Measurements from ENCODE around the gene TNFAIP3.
"Not testable (repeated sequence)": the region's sequence is repeated elsewhere in the genome, so short reads cannot be mapped to it uniquely, and the experiment has no call there.

TNFAIP3 gene

DNA sequence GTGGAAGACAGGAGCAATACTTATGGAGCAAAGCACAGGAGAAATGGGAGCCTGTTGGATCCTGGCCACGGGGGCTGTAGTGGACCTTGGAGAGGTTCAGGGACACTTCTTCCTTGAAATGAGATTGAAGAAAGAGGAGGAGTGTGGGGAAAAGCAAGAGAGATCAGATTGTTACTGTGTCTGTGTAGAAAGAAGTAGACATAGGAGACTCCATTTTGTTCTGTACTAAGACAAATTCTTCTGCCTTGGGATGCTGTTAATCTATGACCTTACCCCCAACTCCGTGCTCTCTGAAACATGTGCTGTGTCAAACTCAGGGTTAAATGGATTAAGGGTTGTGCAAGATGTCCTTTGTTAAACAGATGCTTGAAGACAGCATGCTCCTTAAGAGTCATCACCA lies 22.7 kb upstream of the TNFAIP3 start:
- H3K27me3 ChIP-seq (ENCODE audit: control insufficient read depth in 1 of 2, insufficient read depth in 2 of 2, low read length in 2 of 2); H3K9me3 ChIP-seq (ENCODE audit: control insufficient read depth in 2 of 2, low read length in 2 of 2); H3K9ac ChIP-seq (ENCODE audit: low read length in 2 of 2); H3K4me3 ChIP-seq (ENCODE audit: low read length in 2 of 2); H3K36me3 ChIP-seq (ENCODE audit: control insufficient read depth in 2 of 2, insufficient read depth in 2 of 2, low read length in 2 of 2); H3K4me1 ChIP-seq (ENCODE audit: control insufficient read depth, insufficient read depth, low read length); H3K27ac ChIP-seq (ENCODE audit: low read length): not testable (repeated sequence)

DNA sequence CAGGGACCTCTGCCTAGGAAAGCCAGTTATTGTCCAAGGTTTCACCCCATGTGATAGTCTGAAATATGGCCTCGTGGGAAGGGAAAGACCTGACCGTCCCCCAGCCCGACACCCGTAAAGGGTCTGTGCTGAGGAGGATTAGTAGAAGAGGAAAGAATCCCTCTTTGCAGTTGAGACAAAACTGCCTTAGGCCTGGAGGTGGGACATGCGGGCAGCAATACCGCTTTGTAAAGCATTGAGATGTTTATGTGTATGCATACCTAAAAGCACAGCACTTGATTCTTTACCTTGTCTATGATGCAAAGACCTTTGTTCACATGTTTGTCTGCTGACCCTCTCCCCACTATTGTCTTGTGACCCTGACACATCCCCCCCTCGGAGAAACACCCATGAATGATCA lies 22.3 kb upstream of the TNFAIP3 start:
- not testable (repeated sequence) for H3K9me3 ChIP-seq (ENCODE audit: control insufficient read depth in 2 of 2, low read length in 2 of 2); H3K27ac ChIP-seq (ENCODE audit: low read length); H3K27me3 ChIP-seq (ENCODE audit: control insufficient read depth in 1 of 2, insufficient read depth in 2 of 2, low read length in 2 of 2); H3K4me3 ChIP-seq (ENCODE audit: low read length in 2 of 2); H3K4me1 ChIP-seq (ENCODE audit: control insufficient read depth, insufficient read depth, low read length); H3K36me3 ChIP-seq (ENCODE audit: control insufficient read depth in 2 of 2, insufficient read depth in 2 of 2, low read length in 2 of 2); H3K9ac ChIP-seq (ENCODE audit: low read length in 2 of 2)

DNA sequence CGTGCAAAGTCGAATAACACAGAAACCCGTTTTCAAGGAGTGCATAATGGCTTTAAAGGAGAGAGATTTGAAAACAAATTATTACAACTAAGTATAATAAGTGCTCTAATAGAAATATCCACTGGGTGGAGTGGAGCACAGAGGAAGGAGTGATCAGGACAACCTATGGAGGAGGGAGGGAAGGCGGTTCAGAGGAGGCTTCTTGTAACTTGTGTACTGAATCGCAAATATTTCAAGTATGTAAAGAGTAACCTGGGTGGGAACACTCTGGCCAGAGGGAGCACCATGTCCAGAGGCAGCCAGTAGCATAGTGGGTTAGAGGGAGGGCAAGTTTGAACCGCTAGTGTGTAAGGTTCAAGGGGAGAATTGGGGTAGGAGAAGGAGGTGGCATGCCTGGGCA lies 21.6 kb upstream of the TNFAIP3 start:
- Histone ChIP-seq H3K27me3 (ENCODE audit: control insufficient read depth in 1 of 2, insufficient read depth in 2 of 2, low read length in 2 of 2) (no peaks in the 10 kb centered on the region), H3K4me1 (ENCODE audit: control insufficient read depth, insufficient read depth, low read length) (peaks cover 8% of the 10 kb centered on the region), H3K9ac (ENCODE audit: low read length in 2 of 2) (no peak overlapping the region), H3K9me3 (ENCODE audit: control insufficient read depth in 2 of 2, low read length in 2 of 2) (no peaks in the 10 kb centered on the region), H3K36me3 (ENCODE audit: control insufficient read depth in 2 of 2, insufficient read depth in 2 of 2, low read length in 2 of 2) (no peaks in the 10 kb centered on the region), H3K27ac (ENCODE audit: low read length) (no peak overlapping the region), H3K4me3 (ENCODE audit: low read length in 2 of 2) (no peak overlapping the region)

- Histone ChIP-seq H3K9ac (ENCODE audit: low read length in 2 of 2) (no peak overlapping the region), H3K4me3 (ENCODE audit: low read length in 2 of 2) (no peak overlapping the region), H3K36me3 (ENCODE audit: control insufficient read depth in 2 of 2, insufficient read depth in 2 of 2, low read length in 2 of 2) (no peaks in the 10 kb centered on the region), H3K27ac (ENCODE audit: low read length) (no peak overlapping the region), H3K9me3 (ENCODE audit: control insufficient read depth in 2 of 2, low read length in 2 of 2) (no peaks in the 10 kb centered on the region), H3K4me1 (ENCODE audit: control insufficient read depth, insufficient read depth, low read length) (peaks cover 10% of the 10 kb centered on the region), H3K27me3 (ENCODE audit: control insufficient read depth in 1 of 2, insufficient read depth in 2 of 2, low read length in 2 of 2) (no peaks in the 10 kb centered on the region)
These were observed 20.8 kb upstream of the TNFAIP3 start for GRCh38 chr6:137846274-137846673.

- Histone ChIP-seq H3K36me3 (ENCODE audit: control insufficient read depth in 2 of 2, insufficient read depth in 2 of 2, low read length in 2 of 2) (no peaks in the 10 kb centered on the region), H3K9me3 (ENCODE audit: control insufficient read depth in 2 of 2, low read length in 2 of 2) (no peaks in the 10 kb centered on the region), H3K4me1 (ENCODE audit: control insufficient read depth, insufficient read depth, low read length) (peaks cover 10% of the 10 kb centered on the region), H3K9ac (ENCODE audit: low read length in 2 of 2) (no peak overlapping the region), H3K4me3 (ENCODE audit: low read length in 2 of 2) (no peak overlapping the region), H3K27ac (ENCODE audit: low read length) (no peak overlapping the region), H3K27me3 (ENCODE audit: control insufficient read depth in 1 of 2, insufficient read depth in 2 of 2, low read length in 2 of 2) (no peaks in the 10 kb centered on the region)
These were observed 20.2 kb upstream of the TNFAIP3 start for GRCh38 chr6:137846772-137847313.

- Histone ChIP-seq H3K9ac (ENCODE audit: low read length in 2 of 2) (no peak overlapping the region), H3K27ac (ENCODE audit: low read length) (no peak overlapping the region), H3K36me3 (ENCODE audit: control insufficient read depth in 2 of 2, insufficient read depth in 2 of 2, low read length in 2 of 2) (no peaks in the 10 kb centered on the region), H3K4me3 (ENCODE audit: low read length in 2 of 2) (no peak overlapping the region), H3K9me3 (ENCODE audit: control insufficient read depth in 2 of 2, low read length in 2 of 2) (no peaks in the 10 kb centered on the region), H3K4me1 (ENCODE audit: control insufficient read depth, insufficient read depth, low read length) (peaks cover 10% of the 10 kb centered on the region), H3K27me3 (ENCODE audit: control insufficient read depth in 1 of 2, insufficient read depth in 2 of 2, low read length in 2 of 2) (no peaks in the 10 kb centered on the region)
These were observed 19.3 kb upstream of the TNFAIP3 start for GRCh38 chr6:137847748-137848147.

DNA sequence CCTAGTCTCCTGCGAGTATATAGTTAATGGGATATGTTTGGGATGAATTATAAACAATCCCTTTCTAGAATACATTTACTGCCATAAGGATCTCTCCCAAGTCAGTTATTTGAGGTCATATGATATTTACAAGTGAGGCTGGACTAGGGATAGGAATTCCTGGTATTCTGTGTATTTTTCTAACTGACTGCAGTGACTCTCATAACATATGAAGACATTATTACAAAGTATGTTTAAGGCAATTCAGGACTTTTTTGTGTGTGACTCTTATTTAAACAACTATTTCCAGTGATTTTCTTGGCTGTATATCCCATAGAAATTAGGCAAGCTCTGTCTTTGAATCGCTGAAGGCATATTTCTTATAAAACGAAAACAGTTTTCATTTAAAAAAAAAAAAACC lies 18.4 kb upstream of the TNFAIP3 start:
- Histone ChIP-seq H3K4me3 (ENCODE audit: low read length in 2 of 2) (no peak overlapping the region), H3K27me3 (ENCODE audit: control insufficient read depth in 1 of 2, insufficient read depth in 2 of 2, low read length in 2 of 2) (no peaks in the 10 kb centered on the region), H3K27ac (ENCODE audit: low read length) (no peak overlapping the region), H3K9me3 (ENCODE audit: control insufficient read depth in 2 of 2, low read length in 2 of 2) (no peaks in the 10 kb centered on the region), H3K9ac (ENCODE audit: low read length in 2 of 2) (no peak overlapping the region), H3K4me1 (ENCODE audit: control insufficient read depth, insufficient read depth, low read length) (peaks cover 10% of the 10 kb centered on the region), H3K36me3 (ENCODE audit: control insufficient read depth in 2 of 2, insufficient read depth in 2 of 2, low read length in 2 of 2) (no peaks in the 10 kb centered on the region)

GRCh38 chr6:137849181-137849980 lies 17.7 kb upstream of the TNFAIP3 start:
- Histone ChIP-seq H3K27me3 (ENCODE audit: control insufficient read depth in 1 of 2, insufficient read depth in 2 of 2, low read length in 2 of 2) (no peaks in the 10 kb centered on the region), H3K9ac (ENCODE audit: low read length in 2 of 2) (no peak overlapping the region)

DNA sequence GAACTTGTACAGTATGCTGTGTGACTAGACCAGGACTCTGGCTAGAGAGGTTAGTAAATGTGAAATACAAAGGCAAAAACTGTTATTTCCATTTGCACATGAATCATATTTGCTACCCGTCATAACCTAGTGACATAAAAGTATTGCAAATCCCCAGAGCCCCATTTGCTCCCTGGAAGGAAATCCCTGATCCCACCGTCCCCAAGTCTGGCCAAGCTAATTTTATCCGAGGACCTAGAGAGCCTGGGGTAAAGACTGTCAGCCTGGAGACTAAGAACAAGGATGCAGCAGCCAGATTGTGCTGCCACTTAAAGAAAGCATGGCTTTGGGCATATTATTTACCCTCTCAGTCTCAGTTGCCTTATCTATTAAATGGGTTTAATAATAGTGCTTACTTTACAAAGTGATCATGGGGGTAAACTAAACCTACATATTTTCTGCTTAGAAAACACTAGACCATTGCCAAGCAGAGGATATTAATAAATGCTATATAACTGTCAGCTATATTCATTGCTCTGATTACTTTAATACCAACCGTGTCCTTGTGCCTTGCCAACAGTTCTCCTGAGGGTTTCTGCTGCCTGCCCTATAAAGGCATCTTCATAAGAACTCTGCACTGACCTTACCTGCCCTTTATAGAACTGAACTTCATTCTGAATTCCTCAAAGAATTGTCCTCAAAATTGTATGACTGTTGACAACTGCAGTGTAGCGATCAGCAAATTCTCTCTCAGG lies 16.9 kb upstream of the TNFAIP3 start:
- Histone ChIP-seq H3K4me1 (ENCODE audit: control insufficient read depth, insufficient read depth, low read length) (peaks cover 10% of the 10 kb centered on the region), H3K9me3 (ENCODE audit: control insufficient read depth in 2 of 2, low read length in 2 of 2) (no peaks in the 10 kb centered on the region), H3K27me3 (ENCODE audit: control insufficient read depth in 1 of 2, insufficient read depth in 2 of 2, low read length in 2 of 2) (no peaks in the 10 kb centered on the region), H3K36me3 (ENCODE audit: control insufficient read depth in 2 of 2, insufficient read depth in 2 of 2, low read length in 2 of 2) (no peaks in the 10 kb centered on the region), H3K27ac (ENCODE audit: low read length) (peak overlapping the region; percentile 24), H3K4me3 (ENCODE audit: low read length in 2 of 2) (no peak overlapping the region), H3K9ac (ENCODE audit: low read length in 2 of 2) (no peak overlapping the region)

More at GRCh38 chr6:137849181-137849980, 17.7 kb upstream of the TNFAIP3 start:
- Histone ChIP-seq H3K4me3 (ENCODE audit: low read length in 2 of 2) (no peak overlapping the region), H3K27ac (ENCODE audit: low read length) (peak overlapping the region; percentile 24), H3K9me3 (ENCODE audit: control insufficient read depth in 2 of 2, low read length in 2 of 2) (no peaks in the 10 kb centered on the region), H3K4me1 (ENCODE audit: control insufficient read depth, insufficient read depth, low read length) (peaks cover 10% of the 10 kb centered on the region), H3K36me3 (ENCODE audit: control insufficient read depth in 2 of 2, insufficient read depth in 2 of 2, low read length in 2 of 2) (no peaks in the 10 kb centered on the region)

GRCh38 chr6:137850816-137851602 lies 16.1 kb upstream of the TNFAIP3 start:
- no peaks in the 10 kb centered on the region for H3K9me3 ChIP-seq (ENCODE audit: control insufficient read depth in 2 of 2, low read length in 2 of 2)
- no peak overlapping the region for H3K4me3 ChIP-seq (ENCODE audit: low read length in 2 of 2)
- no peak overlapping the region for H3K27ac ChIP-seq (ENCODE audit: low read length)
- no peak overlapping the region for H3K9ac ChIP-seq (ENCODE audit: low read length in 2 of 2)
- H3K27me3 ChIP-seq (ENCODE audit: control insufficient read depth in 1 of 2, insufficient read depth in 2 of 2, low read length in 2 of 2) = no peaks in the 10 kb centered on the region
- peaks cover 10% of the 10 kb centered on the region for H3K4me1 ChIP-seq (ENCODE audit: control insufficient read depth, insufficient read depth, low read length)
- no peaks in the 10 kb centered on the region for H3K36me3 ChIP-seq (ENCODE audit: control insufficient read depth in 2 of 2, insufficient read depth in 2 of 2, low read length in 2 of 2)
